Mammary epithelial cell (primary cell): Measurements from ENCODE around the gene NUP107.

Source experiments
- CTCF ChIP-seq, 2 donors: IDR thresholded peaks in 1 of 2; conservative IDR thresholded peaks in 1 of 2; 2 replicates each; pipeline ENCODE4 v1.5.1; 2011 to 2012; ENCODE audit warnings: inconsistent platforms in 2 of 2, low read length in 2 of 2, mild to moderate bottlenecking in 2 of 2, control low read depth in 1 of 2, low read depth in 1 of 2; ENCODE audit not compliant: insufficient read depth in 1 of 2; ENCODE audit errors: extremely low read depth in 1 of 2
- EZH2 ChIP-seq: IDR thresholded peaks from 2 replicates; pipeline ENCODE4 v1.6.1; 2012; ENCODE audit warnings: low read length, inconsistent platforms, borderline replicate concordance

GRCh38 chr12:68673788-68674187 lies 13.0 kb upstream of the NUP107 start:
- no peak for TF ChIP-seq CTCF (conservative IDR thresholded peaks at IDR 0.05 in 1 of 2, IDR thresholded peaks at IDR 0.05 in 1 of 2; ENCODE audit: extremely low read depth in 1 of 2, insufficient read depth in 1 of 2, low read depth in 1 of 2, low read length in 2 of 2)
- no peak for TF ChIP-seq EZH2
